GM18507 (cell line): ENCODE data around the gene CNIH1.
"Not testable (repeated sequence)": the region's sequence is repeated elsewhere in the genome, so short reads cannot be mapped to it uniquely, and the experiment has no call there.

ENCODE experiments used
- DNase-seq: peaks from one replicate; pipeline ENCODE4 v3.0.0; 2011; ENCODE audit warnings: low read depth; ENCODE audit not compliant: insufficient read length; ENCODE audit errors: extremely low spot score
- FAIRE-seq: peaks from 2 replicates; lab custom pipeline; 2011; peaks lifted over from hg19 to GRCh38; lab: Jason Lieb, UNC

The CNIH1 gene

GRCh38 chr14:54392986-54393884, 47.9 kb downstream of the CNIH1 start:
- DNase-seq, FAIRE-seq: not testable (repeated sequence)

DNA sequence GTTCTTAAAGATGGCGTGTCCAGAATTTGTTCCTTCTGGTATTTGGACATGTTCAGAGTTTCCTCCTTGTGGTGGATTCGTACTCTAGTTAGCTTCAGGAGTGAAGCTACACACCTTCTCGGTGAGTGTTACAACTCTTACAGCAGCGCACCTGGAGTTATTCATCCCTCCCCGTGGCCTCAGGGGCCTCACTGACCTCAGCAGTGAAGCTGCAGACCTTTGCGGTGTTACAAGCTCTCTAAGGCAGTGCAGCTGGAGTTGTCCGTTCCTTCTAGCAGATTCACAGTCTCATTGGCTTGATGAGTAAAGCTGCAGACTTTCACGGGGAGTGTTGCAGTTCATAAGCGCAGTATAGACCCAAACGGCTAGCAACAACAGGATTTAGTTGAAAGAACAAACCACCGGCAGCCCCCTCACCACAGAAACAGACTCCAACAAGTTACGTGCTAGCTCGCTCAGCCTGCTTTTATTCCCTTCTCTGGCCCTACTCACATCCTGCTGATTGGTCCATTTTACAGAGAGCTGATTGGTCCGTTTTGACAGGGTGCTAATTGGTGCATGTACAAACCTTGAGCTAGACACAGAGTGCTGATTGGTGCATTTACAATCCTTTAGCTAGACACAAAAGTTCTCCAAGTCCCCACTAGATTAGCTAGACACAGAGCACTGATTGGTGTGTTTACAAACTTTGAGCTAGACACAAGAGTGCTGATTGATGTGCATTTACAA, 48.9 kb downstream of the CNIH1 start:
- DNase-seq = no peak
- no peak for FAIRE-seq

DNA sequence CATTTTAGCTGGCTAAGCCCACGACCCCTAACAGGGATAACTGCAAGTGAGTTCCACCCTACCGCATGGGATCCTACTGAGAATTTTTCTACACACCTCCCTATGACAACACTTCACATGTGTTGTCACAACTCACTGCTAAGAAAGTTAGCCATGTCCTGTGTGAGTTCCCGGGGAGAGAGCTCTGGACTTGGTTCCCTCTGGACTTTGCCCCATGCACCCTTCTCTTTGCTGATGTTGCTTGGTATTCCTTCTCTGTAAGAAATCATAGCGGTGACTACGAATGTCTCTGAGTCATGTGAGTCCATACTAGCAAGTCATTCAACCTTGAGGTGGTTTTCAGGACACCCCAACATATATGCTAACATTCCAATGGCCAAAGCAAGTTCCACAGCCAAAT, 53.8 kb downstream of the CNIH1 start:
- DNase-seq = no peak
- no peak for FAIRE-seq

DNA sequence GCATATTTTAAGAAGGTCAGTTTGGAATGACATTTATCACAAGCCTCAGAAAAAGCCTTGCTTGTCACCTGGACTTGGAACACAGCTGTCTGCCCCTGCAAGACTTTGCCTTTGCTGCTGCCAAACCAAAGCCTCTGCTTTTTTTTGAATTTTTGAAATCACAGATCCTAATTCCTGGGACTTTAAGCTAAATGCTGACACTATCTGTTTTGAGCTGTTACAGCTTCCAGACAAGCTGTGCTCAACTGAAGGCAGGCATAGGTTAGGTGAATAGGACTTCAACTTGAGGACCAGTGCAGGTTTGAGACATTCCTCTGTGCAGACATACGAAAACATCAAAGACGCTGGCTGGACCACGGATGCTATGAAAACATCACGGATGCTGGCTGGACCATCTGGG, 55.6 kb downstream of the CNIH1 start:
- FAIRE-seq (no peak), DNase-seq (no peak)

DNA sequence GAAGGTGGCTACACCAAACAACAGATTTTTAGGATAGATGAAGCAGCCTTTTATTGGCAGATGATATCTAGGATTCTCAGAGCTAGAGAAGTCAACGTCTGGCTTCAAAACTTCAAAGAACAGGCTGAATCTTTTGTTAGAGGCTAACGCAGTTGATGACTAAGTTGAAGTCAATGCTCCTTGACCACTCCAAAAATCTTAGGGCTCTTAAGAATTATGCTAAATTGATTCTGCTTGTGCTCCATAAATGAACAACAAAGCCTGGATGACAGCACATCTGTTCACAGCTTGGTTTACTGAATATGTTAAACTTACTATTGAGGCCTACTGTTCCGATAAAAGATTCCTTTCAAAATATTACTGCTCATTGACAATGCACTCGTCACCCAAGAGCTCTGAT, 57.3 kb downstream of the CNIH1 start:
- no peak for FAIRE-seq
- DNase-seq = no peak

- FAIRE-seq (no peak), DNase-seq (no peak)
Observed at GRCh38 chr14:54381821-54382220, 59.4 kb downstream of the CNIH1 start.

GRCh38 chr14:54380558-54380957, 60.6 kb downstream of the CNIH1 start:
- not testable (repeated sequence) for DNase-seq, FAIRE-seq

DNA sequence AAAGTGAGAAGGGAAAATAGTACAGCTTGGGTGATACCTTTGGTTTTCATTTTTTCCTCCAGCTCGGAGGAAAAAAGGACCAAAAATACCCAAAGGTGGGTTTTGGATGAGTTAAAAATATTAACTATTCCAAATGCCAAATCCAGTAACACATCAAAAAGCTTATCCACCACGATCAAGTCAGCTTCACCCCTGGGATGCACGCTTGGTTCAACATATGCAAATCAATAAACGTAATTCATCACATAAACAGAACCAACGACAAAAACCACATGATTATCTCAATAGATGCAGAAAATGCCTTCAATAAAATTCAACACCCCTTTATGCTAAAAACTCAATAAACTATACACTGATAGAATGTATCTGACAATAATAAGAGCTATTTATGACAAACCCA, 62.3 kb downstream of the CNIH1 start:
- not testable (repeated sequence) for FAIRE-seq, DNase-seq

- FAIRE-seq = no peak
- no peak for DNase-seq
Observed at GRCh38 chr14:54377501-54377900, 63.7 kb downstream of the CNIH1 start.

- no peak for FAIRE-seq
- DNase-seq = no peak
Observed at GRCh38 chr14:54374117-54374884, 66.9 kb downstream of the CNIH1 start.
